H9 (cell line): Measurements from ENCODE around the gene GRID2. TPM values are rescaled to one million over a fixed set of nuclear protein-coding genes. Genes with fewer than 3 reads are reported as not detected.

Experiments used
- DNase-seq: peaks from one replicate; pipeline ENCODE4 v3.0.0-alpha.2; 2017
- H2AFZ ChIP-seq: one replicate; pipeline ENCODE4 v1.6.1; 2013; ENCODE audit warnings: mild to moderate bottlenecking, low read length, control low read depth, moderate library complexity
- H2AK5ac ChIP-seq: 2 replicates; pipeline ENCODE4 v1.6.1; 2013; ENCODE audit warnings: low read length, control low read depth, mixed read lengths; ENCODE audit not compliant: insufficient read length
- H2BK120ac ChIP-seq: one replicate; pipeline ENCODE4 v1.6.1; 2013; ENCODE audit warnings: low read depth, mild to moderate bottlenecking, low read length, control low read depth, inconsistent platforms; ENCODE audit not compliant: poor library complexity, severe bottlenecking
- H2BK12ac ChIP-seq: 2 replicates; pipeline ENCODE4 v1.6.1; 2013; ENCODE audit warnings: low read length, control low read depth, mixed read lengths, low read depth; ENCODE audit not compliant: insufficient read length
- H2BK15ac ChIP-seq: 2 replicates; pipeline ENCODE4 v1.6.1; 2013; ENCODE audit warnings: low read depth, low read length, control low read depth
- H2BK20ac ChIP-seq: one replicate; pipeline ENCODE4 v1.6.1; 2013; ENCODE audit warnings: low read depth, mild to moderate bottlenecking, low read length, control low read depth, inconsistent platforms; ENCODE audit not compliant: poor library complexity, severe bottlenecking
- H2BK5ac ChIP-seq: 2 replicates; pipeline ENCODE4 v1.6.1; 2013; ENCODE audit warnings: low read length, control low read depth, mixed read lengths; ENCODE audit not compliant: insufficient read length
- H3K14ac ChIP-seq: 2 replicates; pipeline ENCODE4 v1.6.1; 2013; ENCODE audit warnings: low read length, control low read depth; ENCODE audit not compliant: insufficient read depth
- H3K18ac ChIP-seq: 2 replicates; pipeline ENCODE4 v1.6.1; 2013; ENCODE audit warnings: low read depth, mild to moderate bottlenecking, mixed read lengths, low read length, control low read depth; ENCODE audit not compliant: insufficient read length
- H3K23ac ChIP-seq: 2 replicates; pipeline ENCODE4 v1.6.1; 2013; ENCODE audit warnings: low read length, control low read depth, mixed read lengths, low read depth; ENCODE audit not compliant: insufficient read length
- H3K23me2 ChIP-seq: 2 replicates; pipeline ENCODE4 v1.6.1; 2013; ENCODE audit warnings: low read depth, mild to moderate bottlenecking, mixed read lengths, low read length, control low read depth; ENCODE audit not compliant: insufficient read length, poor library complexity, severe bottlenecking
- H3K27ac ChIP-seq: 2 replicates; pipeline ENCODE4 v1.5.1; 2013; ENCODE audit warnings: low read length, control low read depth, mixed read lengths, low read depth; ENCODE audit not compliant: insufficient read length
- H3K27me3 ChIP-seq: 2 replicates; pipeline ENCODE4 v1.6.1; 2013; ENCODE audit warnings: low read length, control low read depth, inconsistent platforms; ENCODE audit not compliant: insufficient read depth
- H3K4ac ChIP-seq: 2 replicates; pipeline ENCODE4 v1.6.1; 2013; ENCODE audit warnings: low read depth, mild to moderate bottlenecking, control low read depth, inconsistent platforms, low read length, moderate library complexity
- H3K4me1 ChIP-seq: 2 replicates; pipeline ENCODE4 v1.6.1; 2013; ENCODE audit warnings: low read length, control low read depth, inconsistent platforms; ENCODE audit not compliant: insufficient read depth
- H3K4me2 ChIP-seq: 2 replicates; pipeline ENCODE4 v1.6.1; 2013; ENCODE audit warnings: low read length, control low read depth, mixed read lengths; ENCODE audit not compliant: insufficient read length, insufficient read depth
- H3K56ac ChIP-seq: 2 replicates; pipeline ENCODE4 v1.6.1; 2013; ENCODE audit warnings: low read depth, mild to moderate bottlenecking, mixed read lengths, low read length, control low read depth; ENCODE audit not compliant: insufficient read length
- H3K79me1 ChIP-seq: 2 replicates; pipeline ENCODE4 v1.6.1; 2013; ENCODE audit warnings: low read depth, mild to moderate bottlenecking, moderate library complexity, low read length, control low read depth, inconsistent platforms; ENCODE audit not compliant: insufficient read depth, poor library complexity, severe bottlenecking
- H3K79me2 ChIP-seq: 2 replicates; pipeline ENCODE4 v1.6.1; 2013; ENCODE audit warnings: low read length, control low read depth, inconsistent platforms; ENCODE audit not compliant: insufficient read depth
- H3K9ac ChIP-seq: 2 replicates; pipeline ENCODE4 v1.6.1; 2013; ENCODE audit warnings: low read length, control low read depth, mixed read lengths; ENCODE audit not compliant: insufficient read length; ENCODE audit errors: extremely low read depth
- H3K9me3 ChIP-seq: one replicate; pipeline ENCODE4 v1.6.1; 2013; ENCODE audit warnings: low read depth, low read length, inconsistent platforms; ENCODE audit not compliant: control insufficient read depth
- H3T11ph ChIP-seq: one replicate; pipeline ENCODE4 v1.6.1; 2013; ENCODE audit warnings: mild to moderate bottlenecking, low read length, control low read depth, inconsistent platforms
- H4K20me1 ChIP-seq: one replicate; pipeline ENCODE4 v1.6.1; 2013; ENCODE audit not compliant: control insufficient read depth, insufficient read length, insufficient read depth
- H4K5ac ChIP-seq: 2 replicates; pipeline ENCODE4 v1.6.1; 2013; ENCODE audit warnings: low read depth, mild to moderate bottlenecking, mixed read lengths, low read length, control low read depth; ENCODE audit not compliant: insufficient read length
- H4K8ac ChIP-seq: replicated peaks from 2 replicates; pipeline ENCODE4 v1.6.1; 2013; ENCODE audit warnings: low read length, control low read depth, mixed read lengths, low read depth; ENCODE audit not compliant: insufficient read length
- H4K91ac ChIP-seq: 2 replicates; pipeline ENCODE4 v1.6.1; 2013; ENCODE audit warnings: low read depth, mild to moderate bottlenecking, moderate library complexity, mixed read lengths, low read length, control low read depth; ENCODE audit not compliant: insufficient read length
- H3K27ac Mint-ChIP-seq, 3 experiments: 2 replicates in 2 of 3; 3 replicates in 1 of 3; pipeline ENCODE4 v1.8.0; 2020 to 2021; ENCODE audit warnings: mixed read lengths in 3 of 3, mild to moderate bottlenecking in 1 of 3, moderate library complexity in 1 of 3
- H3K27me3 Mint-ChIP-seq: 2 replicates; pipeline ENCODE4 v1.8.0; 2021; ENCODE audit warnings: low read depth, mild to moderate bottlenecking, moderate library complexity, mixed read lengths
- H3K36me3 Mint-ChIP-seq, 3 experiments: 2 replicates in 2 of 3; 3 replicates in 1 of 3; pipeline ENCODE4 v1.8.0; 2020 to 2021; ENCODE audit warnings: low read depth in 3 of 3, mixed read lengths in 3 of 3; ENCODE audit not compliant: insufficient read depth in 1 of 3
- H3K4me1 Mint-ChIP-seq, 2 experiments: 2 replicates each; pipeline ENCODE4 v1.8.0; 2020; ENCODE audit warnings: mixed read lengths in 2 of 2
- H3K4me3 Mint-ChIP-seq, 2 experiments: 2 replicates in 1 of 2; 3 replicates in 1 of 2; pipeline ENCODE4 v1.8.0; 2020 to 2021; ENCODE audit warnings: mild to moderate bottlenecking in 2 of 2, mixed read lengths in 2 of 2, moderate library complexity in 1 of 2
- H3K9me3 Mint-ChIP-seq, 2 experiments: 2 replicates in 1 of 2; 3 replicates in 1 of 2; pipeline ENCODE4 v1.8.0; 2020; ENCODE audit warnings: mild to moderate bottlenecking in 2 of 2, mixed read lengths in 2 of 2, moderate library complexity in 1 of 2
- WGBS: extraction: QIAGEN DNeasy Blood & Tissue Kit; methylation state at CpG from one replicate; pipeline ENCODE4 v1.1.7; 2013; ENCODE audit warnings: missing lambda C conversion rate, low lambda C conversion rate, mixed read lengths; ENCODE audit not compliant: insufficient read length; ENCODE audit errors: extremely low coverage; 5-methylcytosine and 5-hydroxymethylcytosine counted together
- total RNA-seq: library from RNA; stranded (reverse); gene quantifications from 2 replicates; pipeline ENCODE4 v1.2.1, GENCODE V29; 2021
- TF ChIP-seq, protein P1 (sequence below): fragments of 200-600 bp; sonication (generic); conservative IDR thresholded peaks from 3 replicates; pipeline ENCODE4 v1.8.0; 2021; ENCODE audit warnings: antibody characterized with exemption, mild to moderate bottlenecking

Gene GRID2
- total RNA-seq, 1 experiment from 2014 or later = 21.8 TPM

DNA sequence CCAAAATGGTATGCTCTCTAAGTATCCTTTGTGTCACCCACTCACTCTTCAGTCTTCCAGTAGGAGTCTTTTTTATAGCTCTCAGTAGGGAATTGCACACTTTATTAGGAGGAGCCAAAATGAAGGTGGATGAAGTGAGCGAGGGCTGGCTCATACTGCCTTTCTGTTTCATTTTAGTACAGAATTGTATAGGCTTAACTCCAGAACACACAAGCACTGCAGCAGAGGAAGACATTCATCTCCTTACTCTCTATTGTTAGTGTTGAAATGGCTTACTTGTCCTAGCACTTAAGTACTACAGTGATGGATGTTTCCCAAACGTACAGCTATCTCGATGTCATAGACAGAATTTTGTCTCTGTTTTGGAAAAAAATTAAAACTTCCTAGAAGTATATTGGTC lies 1197.5 kb downstream of the GRID2 start:
- no peak overlapping the region for H2AFZ ChIP-seq
- H4K20me1 ChIP-seq = no peaks in the 10 kb centered on the region
- TF ChIP-seq, protein P1, sequence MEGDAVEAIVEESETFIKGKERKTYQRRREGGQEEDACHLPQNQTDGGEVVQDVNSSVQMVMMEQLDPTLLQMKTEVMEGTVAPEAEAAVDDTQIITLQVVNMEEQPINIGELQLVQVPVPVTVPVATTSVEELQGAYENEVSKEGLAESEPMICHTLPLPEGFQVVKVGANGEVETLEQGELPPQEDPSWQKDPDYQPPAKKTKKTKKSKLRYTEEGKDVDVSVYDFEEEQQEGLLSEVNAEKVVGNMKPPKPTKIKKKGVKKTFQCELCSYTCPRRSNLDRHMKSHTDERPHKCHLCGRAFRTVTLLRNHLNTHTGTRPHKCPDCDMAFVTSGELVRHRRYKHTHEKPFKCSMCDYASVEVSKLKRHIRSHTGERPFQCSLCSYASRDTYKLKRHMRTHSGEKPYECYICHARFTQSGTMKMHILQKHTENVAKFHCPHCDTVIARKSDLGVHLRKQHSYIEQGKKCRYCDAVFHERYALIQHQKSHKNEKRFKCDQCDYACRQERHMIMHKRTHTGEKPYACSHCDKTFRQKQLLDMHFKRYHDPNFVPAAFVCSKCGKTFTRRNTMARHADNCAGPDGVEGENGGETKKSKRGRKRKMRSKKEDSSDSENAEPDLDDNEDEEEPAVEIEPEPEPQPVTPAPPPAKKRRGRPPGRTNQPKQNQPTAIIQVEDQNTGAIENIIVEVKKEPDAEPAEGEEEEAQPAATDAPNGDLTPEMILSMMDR = no peak

More for the DNA sequence above, 1197.5 kb downstream of the GRID2 start:
- Histone ChIP-seq H3K79me2 (no peaks in the 10 kb centered on the region), H3K4ac (no peak overlapping the region), H3K4me1 (peaks cover 2% of the 10 kb centered on the region; the same call in 1 of the 2 replicates), H3T11ph (no peak overlapping the region), H3K79me1 (no peaks in the 10 kb centered on the region), H3K14ac (no peak overlapping the region), H2AK5ac (no peak overlapping the region), H2BK15ac (no peak overlapping the region), H3K56ac (no peak overlapping the region), H3K9ac (no peak overlapping the region), H3K9me3 (no peaks in the 10 kb centered on the region), H4K5ac (no peak overlapping the region), H2BK120ac (no peak overlapping the region), H3K27ac (no peak overlapping the region), H4K8ac (no peak overlapping the region), H2BK5ac (no peak overlapping the region), H3K18ac (no peak overlapping the region), H2BK20ac (no peak overlapping the region), H4K91ac (no peak overlapping the region), H3K23ac (no peak overlapping the region), H3K4me2 (no peak overlapping the region), H3K23me2 (no peaks in the 10 kb centered on the region), H2BK12ac (no peak overlapping the region), H3K27me3 (no peaks in the 10 kb centered on the region)
- no peak for DNase-seq
- H3K4me1 Mint-ChIP-seq = peaks cover 10 to 16% of the 10 kb centered on the region in 2 experiments
- H3K27ac Mint-ChIP-seq = peak overlapping the region in 1 of 3 experiments; percentile 79; a peak in 1 of 7 replicates
- H3K9me3 Mint-ChIP-seq = no peaks in the 10 kb centered on the region
- H3K4me3 Mint-ChIP-seq = no peak overlapping the region
- WGBS = no CpG with 5 or more reads among the region's 3 CpGs
- no peaks in the 10 kb centered on the region for H3K27me3 Mint-ChIP-seq
- no peaks in the 10 kb centered on the region for H3K36me3 Mint-ChIP-seq
